Upper lobe of left lung (tissue), 4 donors: ENCODE measurements around the gene ACY1.
A peak's percentile ranks its signal among the peaks of the same experiment; 100 is the strongest.

ENCODE experiments used
- CTCF ChIP-seq, 6 experiments: fragments of 450-650 bp in 4 of 6; fragments of 200-600 bp in 2 of 6; sonication (generic) in 2 of 6; IDR thresholded peaks; one replicate each; pipeline ENCODE4 v1.5.1; 2016 to 2019; ENCODE audit warnings: antibody characterized with exemption in 6 of 6
- EP300 ChIP-seq, 4 donors: sonication (generic); formaldehyde crosslinking; IDR thresholded peaks; one replicate each; pipeline ENCODE4 v1.5.1; 2017; ENCODE audit warnings: antibody characterized with exemption in 4 of 4, control low read depth in 2 of 4

- peak in 2 of 6 experiments; percentile 19 to 26 for TF ChIP-seq CTCF (IDR thresholded peaks at IDR 0.05)
- no peak for TF ChIP-seq EP300 (IDR thresholded peaks at IDR 0.05)
These were observed 31.3 kb downstream of the ACY1 start for GRCh38 chr3:52014613-52015012.
